Posterior cingulate gyrus (tissue), 11 donors: Measurements from ENCODE around the gene MRPL14.

Experiments used
- DNase-seq, 10 donors: peaks; one replicate each; pipeline versions ENCODE4 v3.0.0 to v3.0.0-alpha.2; 2020 to 2021; ENCODE audit warnings: mixed read lengths in 3 of 10
- intact Hi-C: fragments of 100-400 bp; cut with DNase I; formaldehyde crosslinking; loops from one replicate; pipeline ENCODE4 v1.15.1; 2023

MRPL14 gene

DNA sequence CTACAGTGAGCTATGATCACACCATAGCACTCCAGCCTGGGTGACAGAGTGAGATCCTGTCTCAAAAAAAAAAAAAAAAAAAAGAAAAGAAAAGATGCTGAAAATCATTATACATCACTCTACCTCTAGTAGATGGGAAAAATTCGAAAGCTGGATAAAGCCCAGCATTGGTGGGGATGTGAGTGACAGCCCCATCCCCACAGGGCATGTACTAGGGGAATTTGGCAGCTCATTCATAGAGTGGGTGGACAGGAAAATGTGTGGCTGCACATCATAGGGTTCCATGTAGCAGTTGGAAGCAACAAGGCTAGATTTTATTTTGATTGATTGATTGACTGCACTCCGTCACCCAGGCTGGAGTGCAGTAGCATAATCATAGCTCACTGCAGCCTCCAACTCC is 42.0 kb downstream of the MRPL14 start:
- intact Hi-C loops = no loop called here
- no peak for DNase-seq

GRCh38 chr6:44084231-44085014 is 42.8 kb downstream of the MRPL14 start:
- intact Hi-C loops = no loop called here
- peak in 3 of 10 donors; percentile 41 to 74 (median 46) for DNase-seq

DNA sequence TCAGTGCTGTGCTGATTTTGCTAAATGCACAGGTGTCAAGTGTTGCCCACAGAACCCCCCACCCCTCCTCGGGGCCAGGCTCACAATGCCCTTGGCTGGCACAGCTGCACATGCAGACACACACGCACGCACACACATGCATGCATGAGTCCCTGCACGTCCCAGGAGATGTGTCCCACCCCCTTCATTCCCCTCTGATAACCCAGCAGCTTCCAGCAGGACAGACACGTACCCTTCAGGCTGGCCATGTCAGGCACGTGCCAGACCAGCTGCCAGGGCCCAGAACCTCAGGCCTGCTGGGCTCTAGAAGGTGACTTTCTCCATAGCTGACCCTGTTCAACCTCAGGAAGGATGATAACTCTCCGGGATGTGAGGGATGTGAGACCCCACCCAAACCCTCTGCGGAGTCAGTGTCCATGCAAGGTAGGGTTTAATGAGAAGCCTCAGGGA is 44.4 kb downstream of the MRPL14 start:
- intact Hi-C loops = no loop called here
- DNase-seq = peak in 3 of 10 donors; percentile 21 to 42 (median 40)

- DNase-seq = peak in 3 of 10 donors; percentile 39 to 55 (median 42)
- intact Hi-C loops = no loop called here
These were observed 45.5 kb downstream of the MRPL14 start for GRCh38 chr6:44081753-44082152.

DNA sequence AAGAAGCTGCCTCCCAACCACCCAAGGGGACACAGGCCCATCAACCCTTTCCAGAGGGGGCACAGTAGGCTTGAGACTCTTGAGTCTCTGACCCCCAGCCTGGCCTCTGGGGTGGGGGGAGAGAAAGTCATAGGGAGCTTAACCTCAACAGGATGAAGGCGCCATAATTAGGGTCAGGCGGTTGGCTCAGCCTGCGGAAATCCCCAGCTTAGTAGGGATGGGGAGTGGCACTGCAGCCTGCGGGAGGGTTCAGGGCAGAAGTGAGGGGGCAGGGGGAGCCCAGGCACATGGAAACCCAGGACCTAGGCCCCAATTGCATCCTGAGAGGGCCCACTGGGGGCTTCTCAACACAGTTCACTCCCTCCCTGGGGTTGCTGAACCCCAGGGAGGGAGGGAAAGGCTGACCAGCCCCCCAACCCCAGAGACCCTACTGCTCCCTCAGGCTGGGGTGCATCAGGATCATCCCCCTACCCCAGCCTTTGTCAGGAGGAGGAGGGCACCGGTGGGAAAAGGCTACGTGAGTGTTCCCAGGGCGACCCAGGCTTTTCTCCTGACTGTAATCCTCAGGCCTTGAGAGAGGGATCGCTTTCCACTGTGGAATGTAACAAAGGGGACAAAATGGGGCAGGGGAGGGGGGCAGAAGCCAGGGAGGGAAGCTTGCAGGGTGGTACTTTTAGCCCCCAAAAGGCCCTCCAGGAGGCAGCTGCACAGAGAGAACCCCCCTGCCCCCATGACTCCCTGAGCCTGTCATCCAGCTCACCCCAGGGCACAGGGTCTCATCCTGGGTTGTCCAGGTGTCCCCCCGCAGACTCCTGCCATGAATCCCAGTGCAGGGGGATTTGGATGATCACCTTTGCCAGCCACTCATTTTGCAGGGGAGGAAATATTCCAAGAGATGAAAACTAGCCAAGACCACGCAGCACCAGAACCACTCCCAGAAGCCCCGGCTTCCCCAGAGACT is 46.4 kb downstream of the MRPL14 start:
- intact Hi-C loops = no loop called here

DNA sequence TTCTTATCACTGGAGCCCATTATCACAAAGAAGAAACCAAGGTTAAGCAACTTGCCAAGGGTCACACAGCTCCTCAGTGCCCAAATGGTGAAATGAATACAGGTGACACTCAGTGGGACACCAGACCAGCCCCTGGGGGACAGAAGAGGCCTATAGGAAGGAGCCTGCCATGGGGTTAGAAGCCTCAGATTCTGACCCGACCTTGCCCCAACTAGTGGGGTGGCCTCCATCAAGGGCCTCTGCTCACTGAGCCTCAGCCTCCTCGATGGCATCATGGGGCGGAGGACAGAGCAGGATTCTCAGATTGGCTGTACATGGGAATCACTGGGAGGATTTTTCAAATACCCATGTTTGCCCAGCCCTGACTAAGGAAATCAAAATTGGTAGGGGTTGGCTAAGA is 47.6 kb downstream of the MRPL14 start:
- intact Hi-C loops = loop anchor here (1.0 to 2.0 kb wide), 3 partner anchors 310 to 471 kb away; no protein-coding TSS in a partner anchor
- peak in 4 of 10 donors; percentile 7 to 75 (median 34) for DNase-seq

More for the DNA sequence above, 46.4 kb downstream of the MRPL14 start:
- DNase-seq = peak in 4 of 10 donors; percentile 10 to 57 (median 45)

DNA sequence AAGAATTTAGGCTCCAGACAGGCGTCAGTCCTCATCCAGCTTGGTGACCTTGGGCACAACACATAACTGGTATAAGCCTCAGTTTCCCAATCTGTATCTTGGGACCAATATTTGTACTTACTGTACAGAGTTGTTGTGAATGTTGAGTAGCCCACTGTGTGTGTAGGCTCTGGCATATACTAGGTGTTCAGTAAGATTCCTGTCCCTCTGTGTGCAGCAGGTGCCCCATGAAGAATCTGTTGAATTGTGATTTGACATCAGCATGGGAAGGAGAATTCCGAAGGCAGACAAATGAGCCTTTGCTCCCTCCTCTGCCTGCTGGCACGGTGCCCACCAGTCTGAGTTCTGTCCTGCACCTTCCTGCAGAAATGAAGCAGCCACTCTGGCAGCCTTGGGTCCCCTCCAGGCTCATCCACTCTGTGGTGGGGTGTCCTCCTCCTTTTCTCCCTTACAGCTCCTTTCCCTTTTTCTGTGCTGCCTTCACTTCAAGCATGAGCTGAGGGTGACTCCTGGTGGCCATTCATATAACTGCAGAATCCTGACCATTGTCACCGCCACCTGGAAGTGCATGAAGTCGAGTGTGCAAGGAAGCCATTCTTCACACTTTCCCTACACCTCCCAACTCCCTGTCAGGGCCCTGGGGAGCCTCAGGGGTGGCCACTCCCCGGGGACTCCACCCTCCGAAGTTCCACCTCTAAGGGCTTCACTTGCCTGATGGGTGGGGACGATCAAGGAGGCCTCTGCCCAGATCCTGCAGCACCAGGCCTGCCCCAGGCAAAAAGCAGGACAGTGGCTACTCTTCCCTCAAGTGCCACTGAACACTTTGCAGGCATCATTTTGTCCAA is 48.2 kb downstream of the MRPL14 start:
- DNase-seq = peak; percentile 53 to 94 (median 80)
- intact Hi-C loops = loop anchor here (1.0 to 2.0 kb wide), 3 partner anchors 310 to 470 kb away; no protein-coding TSS in a partner anchor

GRCh38 chr6:44078219-44078826 is 48.9 kb downstream of the MRPL14 start:
- peak in 4 of 10 donors; percentile 8 to 35 (median 26) for DNase-seq
- intact Hi-C loops = loop anchor here (2.0 kb wide), 1 partner anchor 470 kb away; no protein-coding TSS in a partner anchor

- DNase-seq = peak in 4 of 10 donors; percentile 29 to 79 (median 60)
- intact Hi-C loops = no loop called here
These were observed 49.9 kb downstream of the MRPL14 start for GRCh38 chr6:44077214-44077946.

GRCh38 chr6:44076356-44077213 is 50.7 kb downstream of the MRPL14 start:
- intact Hi-C loops = no loop called here
- peak in 9 of 10 donors; percentile 27 to 91 (median 62) for DNase-seq

DNA sequence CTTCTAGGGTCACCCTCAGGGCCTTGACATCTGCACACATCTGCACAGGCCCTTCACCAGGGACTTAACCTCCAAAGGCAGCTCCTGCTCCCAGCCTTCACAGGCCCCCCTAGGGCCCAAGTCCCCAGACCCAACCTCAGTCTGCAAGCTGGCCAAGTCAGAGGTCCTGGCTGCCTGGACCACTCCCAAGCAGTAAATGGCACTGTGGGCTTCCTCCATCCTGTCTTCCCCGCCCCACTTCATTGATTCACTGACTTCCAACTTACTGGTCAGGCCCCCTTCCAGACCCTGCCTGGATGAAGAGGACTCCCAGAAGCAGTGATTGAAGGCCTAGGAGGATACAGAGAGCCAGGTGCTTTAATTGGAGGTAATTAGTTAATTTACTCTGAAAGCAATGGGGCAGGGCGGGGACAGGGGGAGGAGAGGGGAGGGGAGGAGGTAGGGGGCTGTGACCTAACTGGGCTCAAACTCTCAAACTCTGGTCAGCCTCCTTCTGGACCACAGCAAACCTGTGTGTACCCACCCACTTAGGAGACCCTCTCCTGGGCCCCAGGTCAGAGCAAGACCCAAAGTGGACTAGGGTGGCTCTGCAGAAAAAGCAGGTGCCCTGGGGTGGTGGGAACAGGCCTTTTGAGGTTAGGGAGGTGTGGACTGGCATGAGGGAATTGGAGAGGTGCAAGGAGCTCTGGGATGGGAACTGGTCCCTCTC is 51.5 kb downstream of the MRPL14 start:
- intact Hi-C loops = no loop called here
- DNase-seq = peak in 4 of 10 donors; percentile 9 to 75 (median 60)

DNA sequence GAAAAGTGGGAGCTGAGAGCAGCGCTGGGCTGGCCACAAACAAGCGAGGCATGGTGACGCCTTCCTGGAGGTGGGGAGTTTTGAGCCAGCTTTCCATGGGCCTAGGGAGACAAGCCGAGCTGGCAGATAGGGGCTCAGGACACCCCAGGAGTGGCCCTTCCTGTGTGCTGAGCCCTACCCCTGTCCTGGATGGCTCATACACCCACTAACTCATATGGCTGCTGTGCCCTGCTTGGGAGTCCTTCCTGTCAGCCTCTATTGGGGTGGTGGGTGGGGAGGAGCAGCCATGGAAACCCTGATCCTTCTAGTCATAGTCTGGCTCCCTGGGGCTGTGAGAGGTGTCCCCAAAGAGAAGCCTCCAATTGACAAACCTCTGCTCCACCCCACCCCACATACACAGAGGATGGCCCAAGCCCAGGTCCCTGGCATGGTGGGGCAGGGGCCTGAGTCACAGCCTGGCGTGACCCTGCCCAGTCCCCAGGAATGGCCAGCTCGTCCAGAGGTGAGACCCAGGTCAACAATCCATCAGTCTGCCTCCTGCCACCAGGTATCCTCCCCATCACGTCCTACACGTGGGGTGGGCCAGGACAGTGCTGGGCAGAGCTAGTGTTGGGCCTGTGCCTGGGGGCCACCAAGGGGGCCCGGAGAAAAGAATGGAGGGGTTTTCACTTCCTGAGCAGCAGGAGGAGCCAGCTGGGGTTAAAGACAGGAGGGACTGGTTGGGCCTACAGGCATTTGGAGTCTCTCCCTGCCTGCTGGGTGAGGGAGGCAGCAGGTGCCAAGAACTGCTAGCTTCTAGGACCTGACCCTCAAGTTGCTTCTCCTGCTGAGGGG is 52.2 kb downstream of the MRPL14 start:
- intact Hi-C loops = loop anchor here (1.0 kb wide), 1 partner anchor 306 kb away; no protein-coding TSS in a partner anchor
- peak in 4 of 10 donors; percentile 4 to 68 (median 64) for DNase-seq

GRCh38 chr6:44074439-44074812 is 52.8 kb downstream of the MRPL14 start:
- DNase-seq = peak; percentile 63 to 96 (median 81)
- intact Hi-C loops = loop anchor here (1.0 kb wide), 1 partner anchor 305 kb away; no protein-coding TSS in a partner anchor

DNA sequence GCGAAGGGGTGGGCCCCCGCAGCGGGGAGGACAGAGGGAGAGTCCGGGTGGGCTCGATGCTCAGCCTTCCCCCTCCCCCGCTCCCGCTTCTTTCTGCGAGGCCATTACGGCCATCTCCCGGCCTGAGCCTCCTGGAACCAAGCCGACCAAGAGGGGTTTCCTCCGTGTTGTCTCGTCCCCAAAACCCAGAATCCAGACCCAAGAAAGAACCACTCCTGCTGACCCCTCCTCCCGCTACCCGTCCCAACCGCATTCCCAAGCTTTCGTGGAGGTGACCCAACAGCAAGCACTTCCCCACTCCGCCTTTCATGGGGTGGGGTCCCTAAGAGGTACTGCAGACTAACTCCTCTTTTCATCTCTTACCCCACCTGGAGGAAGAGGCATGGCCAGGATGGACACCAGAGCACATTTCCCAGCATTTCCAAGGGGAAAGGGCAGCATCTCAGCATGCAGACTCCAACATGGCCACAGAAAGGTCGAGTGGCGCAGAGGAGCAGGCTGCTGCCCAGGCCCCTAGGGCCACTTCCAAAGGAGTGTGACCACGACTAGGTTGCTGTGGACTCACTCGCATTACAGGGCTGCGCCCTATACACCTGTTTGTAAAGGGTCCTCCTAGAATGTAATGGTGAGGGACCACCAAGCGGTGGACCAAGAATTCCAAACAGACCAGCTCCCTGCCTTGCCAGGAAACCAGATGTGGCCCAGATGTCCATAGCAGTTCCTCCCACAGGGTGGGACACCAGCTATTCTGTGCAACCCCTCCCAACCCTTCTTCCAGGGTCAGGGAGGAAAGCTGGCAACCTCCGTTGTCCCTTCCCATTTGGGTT is 53.4 kb downstream of the MRPL14 start:
- intact Hi-C loops = loop anchor here (1.0 kb wide), 1 partner anchor 305 kb away; no protein-coding TSS in a partner anchor
- DNase-seq = peak in 2 of 10 donors; percentile 19 to 24
